Panc1 (cell line): Measurements from ENCODE around the gene CASQ1. TPM values are rescaled to one million over a fixed set of nuclear protein-coding genes. Genes with fewer than 3 reads are reported as not detected.

ENCODE experiments used
- ATAC-seq: fragments of 200-7000 bp; cut with Tn5 transposase; 2 replicates; pipeline ENCODE4 v1.9.1; 2020; ENCODE audit warnings: mild to moderate bottlenecking, moderate library complexity
- BruUV-seq: library from RNA; stranded (reverse); fragments of 400-500 nt; replicated peaks from 2 replicates; lab custom pipeline; 2021; lab: Mats Ljungman, UMichigan
- CTCF ChIA-PET: fragments of 300-600 bp; sonication (Branson Sonifier 250); formaldehyde crosslinking; loops from one replicate; lab custom pipeline; 2022; ENCODE audit warnings: antibody characterized with exemption; lab: Charles Lee
- POLR2A ChIA-PET: fragments of 300-600 bp; sonication (Branson Sonifier 250); formaldehyde crosslinking; loops from one replicate; lab custom pipeline; 2022; ENCODE audit warnings: antibody characterized with exemption; lab: Charles Lee
- DNase-seq: peaks from one replicate; pipeline ENCODE4 v3.0.0-alpha.2; 2010; ENCODE audit warnings: low read depth, low spot score
- H3K27ac ChIP-seq: 2 replicates; pipeline ENCODE4 v1.5.1; 2011; ENCODE audit warnings: mild to moderate bottlenecking, low read length, inconsistent platforms
- H3K27me3 ChIP-seq: fragments of 200-500 bp; sonication (Bioruptor generic); 2 replicates; pipeline ENCODE4 v1.6.0; 2014; ENCODE audit warnings: low read length, inconsistent platforms; ENCODE audit not compliant: control insufficient read depth, insufficient read depth
- H3K36me3 ChIP-seq: fragments of 200-500 bp; sonication (Bioruptor generic); 2 replicates; pipeline ENCODE4 v1.5.1; 2014; ENCODE audit warnings: inconsistent platforms, mild to moderate bottlenecking, low read length, moderate library complexity; ENCODE audit not compliant: control insufficient read depth, insufficient read depth
- H3K4me1 ChIP-seq: 2 replicates; pipeline ENCODE4 v1.5.1; 2011; ENCODE audit warnings: inconsistent platforms, mild to moderate bottlenecking, low read length, moderate library complexity; ENCODE audit not compliant: control insufficient read depth, insufficient read depth
- H3K4me3 ChIP-seq, 2 experiments: 2 replicates each; pipeline ENCODE4 v1.5.1; 2011 to 2012; ENCODE audit warnings: low read depth in 2 of 2, low read length in 2 of 2, mild to moderate bottlenecking in 2 of 2, inconsistent platforms in 1 of 2, moderate library complexity in 1 of 2
- H3K9me3 ChIP-seq: fragments of 200-500 bp; sonication (Bioruptor generic); 2 replicates; pipeline ENCODE4 v1.5.1; 2014; ENCODE audit warnings: low read depth, mild to moderate bottlenecking, inconsistent platforms, low read length, moderate library complexity; ENCODE audit not compliant: control insufficient read depth, insufficient read depth
- CTCF ChIP-seq: fragments of 450-650 bp; IDR thresholded peaks from 2 replicates; pipeline ENCODE4 v1.5.1; 2017; ENCODE audit warnings: mild to moderate bottlenecking
- POLR2AphosphoS5 ChIP-seq: IDR thresholded peaks from 2 replicates; pipeline ENCODE4 v1.6.1; 2012; ENCODE audit warnings: mild to moderate bottlenecking, low read depth, low read length, moderate library complexity
- REST ChIP-seq, 2 experiments: IDR thresholded peaks; 2 replicates each; pipeline ENCODE4 v1.6.1; 2011 to 2012; ENCODE audit warnings: low read depth in 2 of 2, control low read depth in 1 of 2, low read length in 1 of 2, mild to moderate bottlenecking in 1 of 2, moderate library complexity in 1 of 2; ENCODE audit not compliant: insufficient read depth in 1 of 2
- SIN3A ChIP-seq: IDR thresholded peaks from 2 replicates; pipeline ENCODE4 v1.6.1; 2012; ENCODE audit warnings: low read depth, mild to moderate bottlenecking, low read length, moderate library complexity, borderline replicate concordance; ENCODE audit not compliant: insufficient read depth
- TCF7L2 ChIP-seq: IDR thresholded peaks from 2 replicates; pipeline ENCODE4 v1.6.1; 2011; ENCODE audit warnings: mild to moderate bottlenecking, low read depth, low read length, inconsistent platforms
- in situ Hi-C: cut with HindIII; loops from 2 replicates; pipeline ENCODE4 v1.10.0; 2016; ENCODE audit warnings: low sequenced_read_pairs, low pct_unique_long_range_greater_than_20kb
- intact Hi-C: fragments of 100-400 bp; cut with micrococcal nuclease; formaldehyde crosslinking; loops from one replicate; pipeline ENCODE4 v1.10.0; 2022; ENCODE audit not compliant: unreplicated experiment
- total RNA-seq: library from RNA; stranded (reverse); gene quantifications from one replicate; pipeline ENCODE4 v1.2.1, GENCODE V29; 2021; ENCODE audit not compliant: unreplicated experiment

Gene CASQ1
- total RNA-seq, 1 experiment from 2014 or later = not detected

GRCh38 chr1:160168016-160168415 is 22.4 kb upstream of the CASQ1 start:
- Histone ChIP-seq H3K4me1 (no peaks in the 10 kb centered on the region), H3K27me3 (peaks cover 15% of the 10 kb centered on the region), H3K4me3 (no peak overlapping the region), H3K9me3 (no peaks in the 10 kb centered on the region), H3K27ac (no peak overlapping the region), H3K36me3 (no peaks in the 10 kb centered on the region)
- no peak for ATAC-seq
- POLR2A ChIA-PET = no interaction called here
- BruUV-seq = no TSS peak
- CTCF ChIA-PET = no interaction called here
- intact Hi-C loops (no loop called here), in situ Hi-C loops (no loop called here)
- TF ChIP-seq TCF7L2 (no peak), CTCF (no peak), REST (IDR thresholded peaks at IDR 0.05; ENCODE audit: insufficient read depth in 1 of 2, low read depth in 2 of 2, low read length in 1 of 2) (no peak), SIN3A (no peak), POLR2AphosphoS5 (no peak)
- DNase-seq = no peak

- Histone ChIP-seq H3K4me1 (no peaks in the 10 kb centered on the region), H3K9me3 (no peaks in the 10 kb centered on the region), H3K36me3 (no peaks in the 10 kb centered on the region), H3K27me3 (peaks cover 15% of the 10 kb centered on the region), H3K4me3 (no peak overlapping the region), H3K27ac (no peak overlapping the region)
- ATAC-seq (no peak), DNase-seq (no peak)
- ChIA-PET CTCF (interaction anchor here (1.3 kb wide), 1 partner anchor 25 kb away, joined by 3 read pairs; no protein-coding TSS in a partner anchor), POLR2A (no interaction called here)
- intact Hi-C loops = no loop called here
- in situ Hi-C loops = no loop called here
- no TSS peak for BruUV-seq
- TF ChIP-seq REST (IDR thresholded peaks at IDR 0.05; ENCODE audit: insufficient read depth in 1 of 2, low read depth in 2 of 2, low read length in 1 of 2) (no peak), SIN3A (no peak), CTCF (no peak), POLR2AphosphoS5 (no peak), TCF7L2 (no peak)
These were observed 21.6 kb upstream of the CASQ1 start for GRCh38 chr1:160168609-160169369.
